CD4-positive, alpha-beta T cell treated with Interleukin-6 at 100 ng/mL for 8 hours (primary cell): Measurements from ENCODE around the gene DLGAP3.

Experiments
- DNase-seq: peaks from one replicate; pipeline ENCODE4 v3.0.0-alpha.2; 2020; ENCODE audit warnings: mixed read lengths, low spot score

Gene DLGAP3

DNA sequence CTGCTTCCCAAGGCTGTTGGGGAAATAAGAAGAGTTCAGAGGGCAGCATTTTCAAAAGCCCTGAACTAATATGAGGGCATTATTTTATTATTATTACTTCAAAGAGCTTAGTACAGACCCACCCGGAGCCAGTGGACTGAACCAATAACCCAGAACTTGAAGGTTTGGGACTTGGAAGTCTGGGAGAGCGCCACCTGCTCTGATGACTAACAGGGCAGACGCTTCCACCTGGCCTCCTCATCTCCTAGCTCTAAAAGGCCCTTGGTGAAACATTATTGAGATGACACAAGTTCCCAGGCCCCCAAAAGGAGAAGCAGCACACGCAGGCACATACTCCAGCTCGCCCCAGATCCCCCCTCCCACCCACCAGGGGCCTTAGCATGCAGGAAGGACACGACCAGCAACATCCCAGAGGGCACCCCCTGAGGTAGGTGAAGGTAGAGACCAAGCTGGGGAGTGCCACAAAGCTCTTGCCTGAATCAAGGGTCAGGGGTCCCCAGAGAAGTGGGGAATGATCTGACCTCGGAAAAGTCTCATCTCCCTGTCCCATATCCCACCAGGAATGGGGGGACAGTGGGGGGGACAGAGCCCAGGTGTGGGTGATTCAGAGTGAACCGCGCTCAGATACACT lies 1.3 kb downstream of the DLGAP3 start:
- DNase-seq: no peak

DNA sequence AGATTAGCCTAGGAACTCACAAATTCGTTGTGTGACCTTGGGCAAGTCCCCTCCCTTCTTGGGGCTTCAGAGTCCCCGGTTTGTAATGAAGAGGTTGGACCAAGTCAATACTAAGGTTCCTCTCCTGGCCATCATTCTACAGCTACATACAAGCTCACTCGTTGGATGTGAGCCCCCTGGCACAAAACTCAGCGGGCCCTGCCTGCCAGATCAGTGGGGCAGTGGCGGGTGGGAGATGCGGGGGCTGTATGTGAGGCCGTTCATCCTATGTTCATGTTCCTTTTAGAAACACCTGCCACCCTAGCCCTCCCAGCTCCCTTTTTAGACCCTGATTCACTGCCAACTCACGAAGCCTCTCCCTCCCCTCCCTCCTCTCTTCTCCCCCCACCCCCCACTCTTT lies 2.1 kb downstream of the DLGAP3 start:
- no peak for DNase-seq

DNA sequence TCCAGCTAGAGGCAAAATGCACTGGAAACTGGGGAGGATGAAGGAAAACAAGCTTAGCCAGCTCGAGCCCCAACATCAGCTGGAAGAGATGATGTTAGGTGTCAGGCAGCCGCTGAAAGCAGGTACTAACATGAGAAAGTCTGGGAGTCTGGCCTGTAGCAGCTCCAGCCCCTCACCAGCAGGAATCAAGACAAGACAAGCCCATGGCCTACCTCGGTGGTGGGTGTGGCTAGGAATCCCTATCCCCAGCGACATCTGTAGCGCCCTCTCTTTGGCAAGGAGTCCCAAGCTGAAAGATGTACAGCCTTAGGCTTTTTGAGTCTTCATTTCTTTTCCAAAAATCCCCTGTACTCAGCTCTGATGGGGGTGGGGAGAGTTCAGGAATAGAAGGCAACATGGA lies 2.6 kb downstream of the DLGAP3 start:
- no peak for DNase-seq

DNA sequence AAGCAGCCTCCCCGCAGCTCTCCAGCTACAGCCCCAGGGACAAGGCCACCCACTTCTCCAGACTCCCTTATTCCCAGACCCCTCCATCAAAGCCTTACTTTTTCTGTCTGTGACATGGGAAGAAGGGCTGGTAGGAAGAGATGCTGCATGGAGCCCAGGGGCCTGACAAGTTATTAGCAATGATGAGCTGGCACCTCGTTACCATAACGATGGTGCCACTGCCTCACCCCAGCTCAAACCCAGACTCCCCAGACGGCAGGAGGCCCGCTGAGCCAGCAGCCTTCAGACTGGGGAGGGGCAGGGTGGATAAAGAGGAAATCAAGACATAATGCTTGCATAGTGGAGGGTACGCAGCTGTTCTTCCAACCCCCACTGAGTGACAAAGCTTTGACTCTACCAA lies 3.3 kb downstream of the DLGAP3 start:
- DNase-seq: no peak

DNA sequence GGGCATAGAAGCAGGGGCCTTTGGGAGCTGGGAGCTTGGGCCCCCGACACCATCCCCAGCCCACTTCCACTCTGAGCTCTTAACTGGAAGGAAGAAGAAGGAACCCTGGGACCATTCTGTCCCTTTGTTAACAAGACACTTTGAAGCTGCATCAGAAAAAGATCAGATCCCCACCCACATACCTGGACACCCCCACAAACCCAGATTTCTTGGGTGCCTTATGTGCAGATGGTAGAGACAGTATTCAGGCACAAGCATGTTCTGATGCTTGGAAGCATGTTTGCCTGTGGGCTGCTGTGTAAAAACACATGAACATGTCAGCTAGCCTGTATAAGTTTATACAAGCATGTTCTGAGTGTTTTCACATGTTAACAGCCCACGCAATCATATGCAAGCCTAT lies 3.7 kb downstream of the DLGAP3 start:
- no peak for DNase-seq

DNA sequence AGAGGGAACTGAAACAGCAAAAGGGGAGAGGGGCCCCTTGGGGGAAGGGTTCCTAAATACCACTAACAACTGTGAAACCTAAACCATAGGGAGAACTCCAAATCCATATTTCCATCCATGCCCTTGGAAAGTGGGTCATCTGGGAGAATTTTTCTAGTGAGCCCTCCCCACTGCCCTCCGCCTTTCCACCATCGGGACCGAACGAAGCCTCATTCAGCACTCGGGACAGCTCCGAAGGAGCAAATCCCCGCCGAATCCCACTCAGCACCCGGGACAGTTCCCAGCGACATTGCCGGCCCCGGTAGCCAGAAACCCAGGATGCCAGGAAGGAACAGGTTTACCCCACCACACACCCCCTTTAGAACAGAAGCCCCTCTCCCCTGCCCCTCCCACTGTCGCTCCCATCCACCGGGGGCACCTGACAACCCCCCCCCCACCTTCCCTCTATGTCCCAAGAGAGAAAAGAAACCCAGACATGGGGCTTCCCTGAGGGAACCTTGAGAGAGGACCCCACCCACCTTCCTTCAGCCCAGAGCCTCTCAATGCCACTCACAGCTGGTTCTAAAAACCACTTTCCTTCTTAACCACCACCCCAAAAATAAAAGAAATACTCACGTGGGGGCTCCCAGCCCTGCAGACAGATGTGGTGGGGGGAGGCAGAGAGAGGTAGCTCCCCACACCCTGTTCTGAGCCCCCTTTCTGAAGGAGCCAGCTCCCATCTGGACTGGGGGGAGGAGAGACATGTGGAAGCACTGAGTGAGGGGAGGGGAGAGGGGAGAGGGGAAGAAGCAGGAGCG lies 4.5 kb downstream of the DLGAP3 start:
- DNase-seq: peak; percentile 14

DNA sequence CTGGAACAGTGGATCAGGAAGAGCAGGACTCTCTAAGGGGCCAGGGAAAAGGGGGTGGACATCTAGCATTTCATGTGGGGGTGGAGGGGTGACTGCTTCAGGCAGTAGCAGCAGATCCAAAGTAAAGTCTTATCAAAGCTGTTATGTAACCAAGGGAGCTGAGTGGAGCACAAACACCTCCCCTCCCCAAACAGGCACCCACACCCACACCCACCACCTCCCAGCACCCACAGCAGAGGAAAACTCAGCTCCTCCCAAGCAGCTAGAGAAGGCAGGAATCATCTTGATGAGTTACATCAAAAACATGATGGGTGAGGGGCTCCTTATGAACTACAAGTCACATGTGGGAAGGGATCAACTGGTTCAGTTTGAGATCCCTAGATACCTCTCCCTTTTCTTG lies 6.0 kb downstream of the DLGAP3 start:
- no peak for DNase-seq

DNA sequence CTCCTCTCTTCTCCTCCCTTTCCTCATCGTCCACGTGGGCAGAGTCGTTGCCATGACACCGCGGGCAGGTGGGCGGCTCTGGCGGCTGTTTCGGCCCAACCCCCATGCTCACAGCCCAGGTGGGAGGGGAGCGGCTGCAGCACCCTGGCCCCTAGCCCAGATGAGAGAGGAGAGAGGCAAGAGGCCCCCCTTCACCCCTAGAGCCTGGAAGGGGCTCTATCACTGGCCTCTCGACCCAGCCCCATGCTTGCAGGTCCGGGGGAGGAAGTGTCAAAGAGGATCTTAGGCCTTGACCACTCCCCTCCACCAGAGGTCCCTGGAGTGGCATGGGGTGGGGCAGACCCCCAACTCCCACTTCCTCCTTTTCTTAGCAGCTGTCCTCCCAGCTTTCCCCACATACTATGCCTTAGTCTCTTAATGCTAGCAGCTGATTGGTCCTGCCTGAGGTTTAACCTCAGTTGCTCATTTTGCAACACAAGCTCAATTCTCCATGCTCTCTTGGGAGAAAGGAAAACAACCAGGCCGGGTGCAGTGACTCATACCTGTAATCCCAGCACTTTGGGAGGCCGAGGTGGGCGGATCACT lies 10.4 kb downstream of the DLGAP3 start:
- no peak for DNase-seq

DNA sequence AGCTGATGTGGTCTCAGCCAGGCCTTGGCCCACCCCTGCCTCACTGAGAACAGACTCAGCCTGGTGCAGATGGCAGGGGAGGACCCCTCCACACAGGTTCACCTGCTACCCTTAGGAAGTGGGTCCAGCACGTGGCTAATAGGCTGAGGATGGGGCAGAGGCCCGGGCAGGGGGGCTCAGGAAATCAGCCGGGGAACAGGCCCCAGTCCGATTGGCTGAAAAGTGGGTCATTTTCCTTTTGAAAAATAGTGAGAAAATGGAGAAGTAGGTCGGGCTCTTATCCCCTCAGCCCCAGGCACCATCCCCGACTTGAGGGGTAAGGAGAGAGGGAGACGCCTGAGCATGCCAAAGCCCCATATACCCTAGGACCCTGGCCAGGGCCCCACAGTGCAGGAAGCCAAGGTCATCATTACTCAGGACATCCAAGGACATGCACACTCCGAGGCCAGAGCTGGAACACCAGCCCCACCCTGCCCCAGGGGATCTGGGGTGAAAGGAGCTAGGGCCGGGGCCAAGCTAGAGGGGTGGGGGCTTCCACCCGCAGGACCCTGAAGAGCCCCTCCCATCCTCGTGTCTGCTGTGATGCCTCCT lies 11.0 kb downstream of the DLGAP3 start:
- DNase-seq: no peak

DNA sequence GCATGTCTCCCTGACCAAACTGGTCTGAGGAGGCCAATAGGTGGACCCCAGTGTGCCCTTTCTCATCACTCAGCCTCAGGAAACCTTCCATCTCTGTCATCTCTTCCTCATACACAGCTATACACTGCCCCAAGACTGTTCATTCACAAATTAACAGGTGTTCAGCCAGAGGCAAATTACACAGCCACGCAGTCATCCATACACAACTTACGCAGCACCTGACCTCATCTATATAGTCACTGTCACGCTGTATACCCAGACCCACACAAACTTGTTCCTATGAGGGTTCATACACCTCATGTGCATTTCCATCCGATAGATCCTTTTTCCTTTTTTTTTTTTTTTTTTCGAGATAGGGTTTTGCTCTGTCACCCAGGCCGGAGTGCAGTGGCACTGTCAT lies 12.4 kb downstream of the DLGAP3 start:
- no peak for DNase-seq

DNA sequence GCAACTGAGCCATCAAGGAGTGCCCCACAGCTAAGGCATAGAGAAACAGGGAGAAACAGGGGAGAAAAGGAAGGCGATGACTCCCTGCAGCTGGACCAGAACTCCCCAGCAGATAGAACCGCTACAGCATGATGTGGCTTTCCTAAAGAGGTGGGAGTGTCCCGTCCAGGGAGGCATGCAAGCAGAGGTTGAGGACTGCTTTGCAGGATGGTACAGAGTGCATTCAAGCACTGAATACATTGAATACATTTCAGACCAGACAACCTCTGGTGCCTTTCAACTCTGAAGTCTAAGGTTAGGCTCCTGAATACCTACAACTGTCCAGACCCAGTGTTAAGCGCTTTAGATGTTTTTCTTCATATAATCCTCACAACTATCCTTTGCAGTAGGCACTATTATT lies 13.3 kb downstream of the DLGAP3 start:
- no peak for DNase-seq

DNA sequence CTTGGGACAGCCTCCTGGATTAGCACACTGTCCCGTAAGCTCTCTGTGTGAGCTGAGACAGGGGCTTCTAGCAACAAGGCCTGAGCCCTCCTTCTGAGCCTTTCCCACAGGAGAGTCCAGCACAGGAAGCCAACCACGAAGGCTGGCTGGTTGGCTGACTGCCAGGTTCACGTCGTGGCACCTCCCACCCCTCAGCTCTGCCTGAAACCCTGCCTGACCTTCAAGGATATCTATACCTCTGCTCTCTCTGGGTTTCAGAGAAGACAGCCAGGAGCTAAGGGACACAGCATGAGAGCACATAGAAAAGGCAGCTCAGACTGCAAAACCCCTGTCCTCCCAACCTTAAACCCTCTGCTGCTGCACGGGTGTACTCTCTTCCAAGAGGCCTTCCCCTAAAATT lies 13.9 kb downstream of the DLGAP3 start:
- no peak for DNase-seq

DNA sequence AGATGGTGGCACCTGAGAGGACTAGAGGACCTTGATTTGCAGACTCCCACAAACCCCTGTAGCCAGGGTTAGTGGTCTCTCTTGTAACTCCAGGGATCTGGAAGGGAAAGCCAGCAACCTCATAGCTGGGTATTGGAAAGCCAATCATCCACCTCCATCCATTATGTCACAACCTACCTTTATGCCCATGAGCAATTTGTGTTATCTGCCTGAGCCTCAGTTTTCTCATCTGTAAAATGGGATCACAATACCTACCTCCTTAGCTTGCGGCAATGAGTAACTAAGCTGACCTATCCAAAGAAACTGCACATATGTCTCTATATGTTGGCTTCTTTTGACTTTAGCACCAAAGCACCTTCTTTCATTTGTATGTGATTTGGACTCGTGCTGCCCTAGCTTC lies 14.5 kb downstream of the DLGAP3 start:
- DNase-seq: no peak

DNA sequence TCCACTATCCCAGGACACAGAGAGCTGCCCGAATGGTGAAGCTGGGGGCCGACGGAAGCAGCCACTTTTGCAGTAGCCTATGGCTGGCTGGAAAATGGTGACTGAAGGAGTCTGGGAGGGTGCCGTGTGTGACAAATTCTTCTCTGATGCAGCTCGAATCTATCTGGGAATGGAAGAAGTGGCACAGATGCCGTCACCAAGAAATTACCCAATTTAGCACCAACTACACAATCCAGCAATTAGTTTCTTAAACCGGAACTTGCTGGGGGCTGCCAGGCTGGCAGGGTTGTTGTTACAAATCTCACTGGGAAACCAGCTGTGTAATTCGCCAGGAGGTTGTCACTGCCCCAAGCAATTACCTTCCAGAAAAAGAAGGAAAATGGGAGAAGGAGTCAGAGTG lies 18.0 kb downstream of the DLGAP3 start:
- DNase-seq: no peak

DNA sequence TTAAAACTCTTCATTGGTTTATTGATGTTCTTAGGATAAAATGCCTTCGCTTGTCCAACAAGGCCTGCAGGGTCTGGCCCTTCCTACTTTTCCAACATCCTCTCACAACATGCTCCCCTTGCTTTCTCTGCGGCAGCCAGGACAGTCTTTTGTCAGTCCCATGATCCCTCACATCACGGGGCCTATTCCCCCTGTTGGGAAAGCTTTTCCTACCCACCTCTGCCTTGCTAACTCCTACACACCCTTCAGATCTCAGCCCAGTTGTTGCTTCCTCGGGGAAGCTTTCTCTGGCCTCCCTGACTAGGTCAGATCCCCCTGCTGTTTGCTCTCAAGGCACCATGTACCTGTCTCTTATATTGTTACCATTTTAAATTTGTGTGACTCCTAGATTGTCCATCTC lies 19.0 kb downstream of the DLGAP3 start:
- no peak for DNase-seq

DNA sequence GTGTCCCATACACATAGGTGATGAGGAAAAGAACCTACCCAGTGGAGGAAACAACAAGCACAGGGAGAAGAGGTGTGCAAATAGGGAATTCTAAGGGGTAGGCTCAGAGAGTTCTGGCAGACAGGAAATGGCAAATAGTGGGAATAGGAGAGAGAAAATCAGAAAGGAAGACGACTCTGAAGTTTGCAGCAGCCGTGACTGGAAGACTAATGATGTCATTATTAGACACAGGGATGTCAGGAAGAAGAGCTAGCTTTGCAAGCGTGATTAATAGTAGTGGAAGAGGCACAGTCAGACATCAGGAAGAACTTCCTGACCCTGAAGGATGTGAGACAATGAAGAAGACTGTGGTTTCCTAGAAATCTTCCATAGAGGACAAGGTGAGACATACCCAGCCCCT lies 21.1 kb downstream of the DLGAP3 start:
- DNase-seq: no peak

DNA sequence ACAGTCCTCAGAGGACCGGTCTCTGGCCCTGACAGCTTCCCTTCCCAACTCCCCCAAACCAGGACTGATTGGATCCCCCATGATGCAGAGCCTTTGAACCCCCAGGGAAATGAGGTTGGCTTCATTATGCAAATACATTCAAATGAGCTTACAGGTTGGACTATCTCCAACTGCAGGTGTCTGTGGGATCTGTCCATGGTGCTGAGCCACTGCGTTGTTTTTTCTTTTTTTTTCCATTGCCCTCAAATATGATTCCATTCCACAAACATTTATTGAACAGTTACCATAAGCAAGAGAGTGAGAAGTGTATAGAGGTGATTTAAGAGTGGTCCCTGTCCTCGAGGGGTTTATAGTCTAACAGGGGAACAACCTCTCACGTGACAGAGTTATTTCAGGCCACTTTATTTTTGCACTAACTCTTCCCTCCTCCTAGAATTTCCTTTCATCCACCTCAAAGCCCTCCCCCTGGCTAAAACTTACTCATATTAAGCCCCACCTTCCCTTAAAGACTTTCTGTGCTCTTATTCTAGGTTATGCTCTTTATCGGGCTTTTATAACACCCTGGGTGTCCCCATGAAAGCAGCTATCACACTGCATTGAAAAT lies 21.9 kb downstream of the DLGAP3 start:
- no peak for DNase-seq

DNA sequence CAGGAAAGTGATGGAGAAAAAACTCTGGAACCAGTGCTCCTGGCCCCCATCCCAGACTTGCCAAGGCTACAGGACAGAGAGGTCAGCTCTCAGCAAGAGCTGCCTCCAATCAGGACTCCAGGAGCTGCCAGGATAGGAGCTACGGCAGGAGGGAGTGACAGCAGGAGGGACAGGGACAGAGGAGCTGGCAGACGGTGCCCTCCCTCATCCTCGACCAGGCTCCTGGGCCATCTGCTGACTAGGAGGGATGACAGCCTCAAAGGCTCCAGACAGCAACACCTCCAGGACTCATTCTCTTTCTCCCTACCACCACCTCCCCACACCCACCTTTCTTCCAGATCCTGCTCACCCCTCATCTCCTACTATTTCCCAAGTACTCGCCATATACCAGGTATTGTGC lies 22.7 kb downstream of the DLGAP3 start:
- DNase-seq: no peak

DNA sequence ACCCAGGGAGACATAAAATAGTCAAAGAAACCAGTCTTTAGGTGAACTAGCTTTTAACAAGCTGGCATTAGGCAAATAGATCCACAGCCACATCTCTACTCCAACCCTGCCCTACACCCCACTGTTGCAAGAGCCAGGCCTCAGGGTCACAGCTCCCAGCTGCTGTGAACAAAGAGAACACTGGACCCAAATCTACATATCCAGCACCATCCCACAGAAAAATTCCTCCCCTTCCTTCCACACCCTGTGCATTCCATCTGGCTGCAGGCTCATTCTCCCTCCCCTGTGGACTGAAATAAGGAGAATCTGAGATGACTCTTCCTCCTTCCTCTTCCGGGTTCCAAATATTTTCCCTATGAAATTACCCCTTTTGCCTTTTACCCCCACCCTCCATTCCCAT lies 23.2 kb downstream of the DLGAP3 start:
- no peak for DNase-seq

DNA sequence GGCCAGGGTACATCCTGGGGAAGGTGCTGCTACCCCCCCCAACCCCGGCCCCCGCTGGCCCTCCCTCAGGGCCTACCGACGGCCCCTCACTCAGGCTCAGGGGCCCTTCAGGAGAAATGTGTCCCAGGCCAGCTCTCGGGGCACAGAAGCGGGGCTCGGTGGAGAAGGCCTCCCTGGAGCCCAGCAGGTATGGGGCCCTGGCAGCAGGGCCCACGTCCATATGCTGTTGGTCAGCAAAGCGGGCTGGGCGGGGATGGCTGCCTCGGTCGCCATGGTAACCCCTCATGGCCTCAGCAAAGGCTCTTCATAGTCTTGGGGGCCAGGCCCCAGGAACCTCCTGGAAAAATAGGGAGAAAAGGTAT lies 24.4 kb downstream of the DLGAP3 start:
- DNase-seq: no peak

DNA sequence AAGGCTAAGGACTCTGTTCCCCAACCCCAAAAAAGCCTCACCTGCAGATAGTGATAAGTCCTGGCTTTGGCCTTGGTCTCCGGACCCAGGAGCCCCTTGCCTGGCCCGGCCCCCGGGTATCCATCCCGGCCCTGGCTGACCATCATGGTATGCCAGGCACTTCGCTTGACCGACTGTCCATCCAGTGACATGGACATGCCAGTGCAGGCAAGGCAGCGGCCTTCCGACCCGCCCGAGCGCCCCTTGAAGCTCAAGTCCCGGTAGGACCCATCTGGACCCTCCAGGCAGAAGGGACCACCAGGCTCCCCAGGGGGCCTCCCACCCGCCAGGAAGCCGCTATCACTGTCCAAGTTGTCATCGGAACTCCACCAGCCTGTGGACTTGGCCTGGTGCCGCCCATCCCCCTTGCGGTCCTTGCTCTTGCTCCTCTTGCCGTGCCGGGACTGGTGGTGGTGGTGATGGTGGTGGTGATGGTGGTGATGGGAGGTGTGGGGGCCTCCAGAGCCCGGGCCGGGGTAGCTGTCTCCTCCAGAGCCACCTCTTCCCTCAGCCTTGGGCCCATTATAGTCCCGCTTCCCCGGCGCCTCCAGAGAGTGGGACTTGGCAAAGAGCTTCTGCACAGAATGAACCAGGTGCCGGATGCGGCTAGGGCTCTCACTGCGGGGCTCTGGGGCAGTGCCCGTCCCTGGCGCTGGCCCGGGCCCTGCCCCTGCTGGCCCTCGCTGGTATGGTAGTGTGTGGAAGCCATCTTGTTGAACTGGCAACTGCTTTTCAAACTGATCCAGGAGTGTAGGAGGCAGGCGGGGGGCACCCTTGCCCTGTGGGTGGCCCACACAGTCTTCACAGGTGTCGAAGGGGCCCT lies 25.0 kb downstream of the DLGAP3 start:
- DNase-seq: no peak

DNA sequence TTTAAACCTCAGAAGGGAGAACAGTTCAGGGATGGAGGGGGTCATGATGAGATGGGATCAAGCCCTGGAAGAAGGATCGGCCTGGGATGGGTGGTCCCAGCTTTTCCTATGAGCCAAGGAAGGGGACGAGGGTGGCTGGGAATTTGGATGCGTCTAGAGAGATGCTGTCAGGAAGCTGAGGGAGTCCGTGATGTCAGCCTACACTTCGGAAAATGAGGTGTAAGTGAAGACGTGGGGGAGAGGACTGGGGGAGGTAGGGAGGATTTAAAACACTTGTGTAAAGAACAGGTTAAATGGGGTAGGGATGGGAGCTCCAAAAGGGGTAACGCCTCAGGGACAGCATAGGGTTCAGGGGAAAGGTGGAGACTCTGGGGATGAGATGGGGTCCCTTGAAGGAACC lies 27.5 kb downstream of the DLGAP3 start:
- DNase-seq: no peak
